GM23248 (cell line): ENCODE measurements around the gene RNASEH1. TPM values are rescaled to one million over a fixed set of nuclear protein-coding genes. Genes with fewer than 3 reads are reported as not detected.

Experiments
- DNase-seq: peaks from one replicate; pipeline ENCODE4 v3.0.0-alpha.2; 2015
- H2AFZ ChIP-seq: fragments of 200-600 bp; sonication (generic); 2 replicates; pipeline ENCODE4 v1.6.1; 2016; ENCODE audit warnings: antibody characterized with exemption
- H3F3A ChIP-seq: fragments of 200-600 bp; sonication (generic); 2 replicates; pipeline ENCODE4 v1.6.1; 2016; ENCODE audit warnings: mild to moderate bottlenecking, antibody characterized with exemption, mixed run types; ENCODE audit not compliant: insufficient read depth
- H3K27ac ChIP-seq: fragments of 200-600 bp; sonication (generic); 2 replicates; pipeline ENCODE4 v1.5.1; 2016; ENCODE audit warnings: mild to moderate bottlenecking
- H3K27me3 ChIP-seq: fragments of 200-600 bp; sonication (generic); replicated peaks from 2 replicates; pipeline ENCODE4 v1.6.1; 2016; ENCODE audit warnings: mild to moderate bottlenecking; ENCODE audit not compliant: insufficient read depth
- H3K36me3 ChIP-seq: fragments of 200-600 bp; sonication (generic); 2 replicates; pipeline ENCODE4 v1.6.1; 2016; ENCODE audit warnings: low read depth, mild to moderate bottlenecking
- H3K4me1 ChIP-seq: fragments of 200-600 bp; sonication (generic); 2 replicates; pipeline ENCODE4 v1.6.1; 2016; ENCODE audit warnings: mild to moderate bottlenecking; ENCODE audit not compliant: insufficient read depth
- H3K4me2 ChIP-seq: fragments of 200-600 bp; sonication (generic); one replicate; pipeline ENCODE4 v1.6.1; 2016; ENCODE audit warnings: mild to moderate bottlenecking; ENCODE audit not compliant: unreplicated experiment
- H3K4me3 ChIP-seq: fragments of 200-600 bp; sonication (generic); 2 replicates; pipeline ENCODE4 v1.5.1; 2016; ENCODE audit warnings: mild to moderate bottlenecking
- H3K79me2 ChIP-seq: fragments of 200-600 bp; sonication (generic); 2 replicates; pipeline ENCODE4 v1.6.1; 2016; ENCODE audit warnings: mild to moderate bottlenecking; ENCODE audit not compliant: insufficient read depth
- H3K9ac ChIP-seq: fragments of 200-600 bp; sonication (generic); 2 replicates; pipeline ENCODE4 v1.6.1; 2016; ENCODE audit warnings: mild to moderate bottlenecking
- H3K9me2 ChIP-seq: fragments of 200-600 bp; sonication (generic); 2 replicates; pipeline ENCODE4 v1.6.1; 2016; ENCODE audit warnings: mixed run types, mild to moderate bottlenecking, moderate library complexity; ENCODE audit not compliant: insufficient read depth
- H3K9me3 ChIP-seq: fragments of 200-600 bp; sonication (generic); one replicate; pipeline ENCODE4 v1.6.1; 2017; ENCODE audit warnings: low read depth
- H4K20me1 ChIP-seq: fragments of 200-600 bp; sonication (generic); 2 replicates; pipeline ENCODE4 v1.6.0; 2016; ENCODE audit not compliant: insufficient read depth
- EZH2 ChIP-seq: fragments of 200-600 bp; sonication (generic); IDR thresholded peaks from 2 replicates; pipeline ENCODE4 v1.6.1; 2018; ENCODE audit warnings: antibody characterized with exemption, mild to moderate bottlenecking; ENCODE audit not compliant: insufficient read depth, poor library complexity, severe bottlenecking
- EZH2phosphoT487 ChIP-seq: fragments of 200-600 bp; sonication (generic); IDR thresholded peaks from 2 replicates; pipeline ENCODE4 v1.6.1; 2018; ENCODE audit warnings: antibody characterized with exemption, moderate library complexity, mild to moderate bottlenecking, low read depth; ENCODE audit not compliant: insufficient read depth
- WGBS, 2 experiments: methylation state at CpG; one replicate each; pipeline ENCODE4 v1.1.6; 2015 to 2017; ENCODE audit warnings: low lambda C conversion rate in 2 of 2, low coverage in 1 of 2; ENCODE audit errors: missing lambda C conversion rate in 2 of 2; 5-methylcytosine and 5-hydroxymethylcytosine counted together
- in situ Hi-C: fragments of 300-500 bp; cut with MboI; formaldehyde crosslinking; loops from 2 replicates; pipeline ENCODE4 v1.15.0; 2020
- polyA plus RNA-seq: library from polyadenylated mRNA; unstranded; fragments of >200 nt; fragmentation: Nextera tagmentation; extraction: Ambion mirVana; gene quantifications from 2 replicates; pipeline ENCODE4 v1.2.1, GENCODE V29; 2016
- total RNA-seq: library from RNA; depleted of rRNA; stranded (reverse); fragments of >200 nt; shearing (Covaris generic); gene quantifications from 2 replicates; pipeline ENCODE4 v1.2.3, GENCODE V29; 2014

The RNASEH1 gene
- total and polyA plus RNA-seq, 2 experiments from 2014 or later, result 37.4 to 52.4 TPM

DNA sequence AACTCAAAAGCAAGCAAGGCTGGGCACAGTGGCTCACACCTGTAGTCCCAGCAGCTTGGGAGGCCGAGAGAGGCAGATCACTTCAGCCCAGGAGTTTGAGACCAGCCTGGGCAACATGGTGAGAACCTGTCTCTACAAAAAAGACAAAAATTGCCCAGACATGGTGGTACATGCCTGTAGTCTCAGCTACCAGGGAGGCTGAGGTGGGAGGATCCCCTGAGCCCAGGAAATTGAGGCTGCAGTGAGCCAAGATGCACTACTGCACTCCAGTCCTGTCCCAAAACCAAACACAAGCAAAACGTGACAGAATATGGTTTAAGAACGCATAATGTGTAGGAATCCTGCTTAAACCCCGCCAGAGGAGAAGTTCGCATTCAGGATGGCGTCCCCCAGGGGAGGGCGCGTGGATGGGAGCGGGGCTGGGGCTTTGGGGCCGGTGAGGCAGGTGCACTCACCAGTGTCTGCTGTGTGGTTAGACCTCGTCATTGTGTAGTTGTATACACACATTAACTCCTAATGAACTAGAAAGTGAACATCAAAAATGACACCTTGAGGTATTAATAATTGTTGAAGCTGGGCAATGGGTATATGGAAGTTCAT lies 42.2 kb upstream of the RNASEH1 start:
- Histone ChIP-seq H3K4me3 (no peak overlapping the region), H3K4me2 (no peak overlapping the region), H3F3A (no peaks in the 10 kb centered on the region), H3K79me2 (no peaks in the 10 kb centered on the region), H2AFZ (no peak overlapping the region), H3K4me1 (no peaks in the 10 kb centered on the region), H3K9ac (no peak overlapping the region), H3K36me3 (no peaks in the 10 kb centered on the region), H3K27ac (no peak overlapping the region), H3K9me2 (no peaks in the 10 kb centered on the region), H3K27me3 (peaks cover 4% of the 10 kb centered on the region; the same call in 1 of the 2 replicates), H3K9me3 (no peaks in the 10 kb centered on the region), H4K20me1 (no peaks in the 10 kb centered on the region)
- DNase-seq, result no peak
- TF ChIP-seq EZH2 (no peak), EZH2phosphoT487 (no peak)
- WGBS, 2 experiments, result 70 to 73% methylated on average over 10 to 11 of the region's 11 CpGs
- in situ Hi-C loops, result no loop called here

DNA sequence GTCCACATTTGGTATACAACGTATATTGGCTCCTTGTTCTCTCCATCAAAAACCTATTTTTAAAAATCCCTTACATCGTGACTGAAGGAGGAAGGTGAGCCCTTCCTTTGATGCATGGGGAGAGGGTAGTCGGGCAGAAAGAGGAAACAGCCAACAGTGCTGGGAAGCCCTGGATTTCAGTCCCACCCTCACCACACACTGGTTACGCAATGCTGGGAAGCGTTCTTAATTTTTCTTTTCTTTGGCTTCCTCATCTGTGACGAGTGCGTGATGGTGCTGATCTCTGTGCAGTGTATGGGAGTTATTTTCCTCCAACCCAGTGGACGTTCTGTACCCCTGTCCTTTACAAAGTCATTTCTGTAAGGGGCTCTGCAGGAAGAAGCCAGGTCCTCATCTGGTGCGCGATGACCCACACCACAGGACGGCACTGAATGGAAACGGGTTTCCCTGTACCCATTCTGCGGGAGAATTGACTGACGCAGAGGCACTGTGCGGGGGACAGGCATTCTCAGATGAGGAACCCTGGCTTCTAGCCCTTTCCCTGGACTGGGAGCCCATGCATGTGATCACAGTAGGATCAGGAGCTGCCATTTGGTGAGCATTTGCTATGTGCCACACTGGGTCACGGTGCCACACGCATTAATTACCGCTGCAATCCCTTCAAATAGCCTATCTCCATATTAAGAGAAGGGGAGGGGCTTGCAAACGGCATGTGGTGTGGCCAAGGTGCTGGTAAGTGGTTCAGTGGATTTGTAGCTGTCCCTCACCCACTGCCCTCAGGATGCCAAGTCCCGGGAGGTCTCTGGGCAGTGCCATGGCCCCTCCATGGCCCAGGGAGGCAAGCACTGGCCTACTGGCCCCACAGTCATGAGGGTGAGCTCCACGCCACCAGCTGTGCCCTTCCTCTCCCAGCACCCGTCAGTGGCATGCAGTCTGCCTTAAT lies 41.0 kb upstream of the RNASEH1 start:
- no peak for TF ChIP-seq EZH2
- TF ChIP-seq EZH2phosphoT487, result no peak
- Histone ChIP-seq H3K27me3 (peaks cover 4% of the 10 kb centered on the region; the same call in 1 of the 2 replicates), H3K4me3 (no peak overlapping the region), H3K9me2 (no peaks in the 10 kb centered on the region), H3K4me2 (no peak overlapping the region), H3K9ac (no peak overlapping the region), H3K9me3 (no peaks in the 10 kb centered on the region), H3K4me1 (no peaks in the 10 kb centered on the region), H4K20me1 (no peaks in the 10 kb centered on the region), H2AFZ (no peak overlapping the region), H3K79me2 (no peaks in the 10 kb centered on the region), H3F3A (no peaks in the 10 kb centered on the region), H3K27ac (no peak overlapping the region), H3K36me3 (no peaks in the 10 kb centered on the region)
- DNase-seq, result no peak
- 71 to 75% methylated on average over 22 of the region's 22 CpGs for WGBS, 2 experiments
- in situ Hi-C loops, result no loop called here

DNA sequence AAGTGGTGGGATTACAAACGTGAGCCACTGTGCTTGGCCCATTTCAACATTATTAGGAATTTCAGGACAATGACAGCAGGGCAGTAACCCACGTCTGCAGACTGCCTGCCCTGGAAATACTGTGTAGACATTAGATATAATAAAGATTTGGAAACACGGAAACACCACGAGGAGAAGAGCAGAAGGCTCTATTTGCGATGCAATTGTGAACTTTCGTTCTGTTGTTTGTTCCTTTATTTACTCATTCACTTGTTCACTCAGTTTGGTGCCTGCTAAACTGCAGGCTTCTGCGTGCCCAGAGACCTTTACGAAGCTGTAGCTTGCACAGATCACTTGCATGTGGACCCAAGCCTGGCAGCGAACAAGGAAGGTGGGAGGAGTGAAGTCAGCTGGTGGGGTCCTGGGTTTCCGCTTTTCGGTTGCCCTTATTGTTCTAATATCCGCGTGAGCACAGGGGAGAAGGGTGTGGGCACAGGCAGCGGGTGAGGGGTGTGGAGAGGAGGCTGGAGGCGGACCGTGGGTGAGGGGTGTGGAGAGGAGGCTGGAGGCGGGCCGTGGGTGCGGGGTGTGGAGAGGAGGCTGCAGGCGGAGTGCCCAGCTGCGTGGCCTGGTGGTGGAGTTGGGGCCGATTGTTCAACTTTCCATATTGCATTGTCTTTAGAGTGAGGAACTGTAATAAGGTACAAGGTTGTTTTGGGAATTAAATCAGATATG lies 40.2 kb upstream of the RNASEH1 start:
- H3K27ac ChIP-seq, result no peak overlapping the region
- DNase-seq, result no peak
- no peaks in the 10 kb centered on the region for H3K79me2 ChIP-seq
- 70 to 72% methylated on average over 22 of the region's 22 CpGs for WGBS, 2 experiments
- H3K27me3 ChIP-seq, result peaks cover 4% of the 10 kb centered on the region; the same call in 1 of the 2 replicates
- no peaks in the 10 kb centered on the region for H3F3A ChIP-seq
- H3K9me3 ChIP-seq, result no peaks in the 10 kb centered on the region
- no peaks in the 10 kb centered on the region for H3K36me3 ChIP-seq
- no peak overlapping the region for H3K9ac ChIP-seq
- H3K9me2 ChIP-seq, result no peaks in the 10 kb centered on the region
- no peaks in the 10 kb centered on the region for H4K20me1 ChIP-seq
- TF ChIP-seq EZH2 (no peak), EZH2phosphoT487 (no peak)
- in situ Hi-C loops, result no loop called here
- H3K4me1 ChIP-seq, result no peaks in the 10 kb centered on the region
- H3K4me3 ChIP-seq, result no peak overlapping the region
- H2AFZ ChIP-seq, result no peak overlapping the region
- no peak overlapping the region for H3K4me2 ChIP-seq

GRCh38 chr2:3597567-3597966 lies 39.4 kb upstream of the RNASEH1 start:
- H3F3A ChIP-seq, result no peaks in the 10 kb centered on the region
- no peak overlapping the region for H3K9ac ChIP-seq
- no peaks in the 10 kb centered on the region for H3K79me2 ChIP-seq
- no peaks in the 10 kb centered on the region for H3K4me1 ChIP-seq
- DNase-seq, result no peak
- no peak overlapping the region for H2AFZ ChIP-seq
- H3K36me3 ChIP-seq, result no peaks in the 10 kb centered on the region
- H3K27ac ChIP-seq, result no peak overlapping the region
- H3K9me3 ChIP-seq, result no peaks in the 10 kb centered on the region
- H3K4me2 ChIP-seq, result no peak overlapping the region
- WGBS, 2 experiments, result 59 to 62% methylated on average over 6 of the region's 6 CpGs
- 0 out of 2 replicates have a peak, but pooled peaks cover 4% of the 10 kb centered on the region for H3K27me3 ChIP-seq
- in situ Hi-C loops, result no loop called here
- H4K20me1 ChIP-seq, result no peaks in the 10 kb centered on the region
- no peak overlapping the region for H3K4me3 ChIP-seq
- H3K9me2 ChIP-seq, result no peaks in the 10 kb centered on the region
- TF ChIP-seq EZH2phosphoT487 (no peak), EZH2 (no peak)
